Epidermal melanocyte (primary cell): Measurements from ENCODE around the gene NRXN3.
"Not testable (repeated sequence)": the region's sequence is repeated elsewhere in the genome, so short reads cannot be mapped to it uniquely, and the experiment has no call there.

Experiments
- DNase-seq: peaks from one replicate; pipeline ENCODE4 v3.0.0; 2011; ENCODE audit warnings: low spot score; ENCODE audit not compliant: insufficient read length

NRXN3 gene

DNA sequence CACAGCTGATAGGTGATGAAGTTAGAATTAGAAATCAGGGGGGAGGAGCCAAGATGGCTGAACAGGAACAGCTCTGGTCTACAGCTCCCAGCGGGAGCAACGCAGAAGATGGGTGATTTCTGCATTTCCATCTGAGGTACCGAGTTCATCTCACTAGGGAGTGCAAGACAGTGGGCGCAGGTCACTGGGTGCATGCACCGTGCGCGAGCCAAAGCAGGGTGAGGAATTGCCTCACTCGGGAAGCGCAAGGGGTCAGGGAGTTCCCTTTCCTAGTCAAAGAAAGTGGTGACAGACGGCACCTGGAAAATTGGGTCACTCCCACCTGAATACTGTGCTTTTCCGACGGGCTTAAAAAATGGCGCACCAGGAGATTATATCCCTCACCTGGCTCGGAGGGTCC is 1597.5 kb downstream of the NRXN3 start:
- not testable (repeated sequence) for DNase-seq

DNA sequence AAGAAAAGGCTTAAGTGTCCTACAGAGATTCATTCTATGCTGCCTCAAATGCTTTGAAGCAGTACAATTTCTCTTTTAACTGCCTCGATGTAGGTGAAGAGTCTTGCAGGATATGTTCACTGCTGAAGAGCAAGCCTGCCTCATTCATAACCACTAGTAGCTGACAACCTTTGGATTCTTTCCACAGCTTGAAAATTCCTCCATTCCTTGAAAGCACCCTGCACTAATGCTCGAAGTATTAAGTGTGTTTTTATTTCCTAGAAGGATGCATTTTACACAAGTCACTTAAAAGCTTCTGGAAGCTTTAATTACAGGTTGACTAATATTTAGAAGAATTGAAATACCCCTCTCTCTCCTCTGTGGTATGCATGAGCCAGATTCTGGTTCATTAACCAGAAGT is 1611.7 kb downstream of the NRXN3 start:
- DNase-seq = no peak

DNA sequence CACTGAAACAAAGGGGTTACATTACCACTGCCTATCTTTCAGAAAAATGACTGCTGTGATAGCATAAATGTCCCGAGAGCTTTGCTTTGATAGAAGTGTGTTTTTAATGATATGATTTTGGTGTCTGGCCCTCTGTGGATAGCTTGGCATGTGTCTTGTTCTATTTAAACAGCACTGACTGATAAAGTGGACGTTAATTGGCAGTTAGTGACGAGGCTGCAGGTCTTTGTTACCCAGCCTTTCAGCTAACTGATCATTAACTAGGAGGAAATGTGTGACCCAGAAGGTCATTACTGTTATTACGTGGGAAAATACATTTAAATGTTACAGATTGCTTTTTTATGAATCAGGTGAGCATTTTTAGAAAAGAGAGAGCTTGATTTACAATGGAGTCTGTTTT is 1612.9 kb downstream of the NRXN3 start:
- no peak for DNase-seq

DNA sequence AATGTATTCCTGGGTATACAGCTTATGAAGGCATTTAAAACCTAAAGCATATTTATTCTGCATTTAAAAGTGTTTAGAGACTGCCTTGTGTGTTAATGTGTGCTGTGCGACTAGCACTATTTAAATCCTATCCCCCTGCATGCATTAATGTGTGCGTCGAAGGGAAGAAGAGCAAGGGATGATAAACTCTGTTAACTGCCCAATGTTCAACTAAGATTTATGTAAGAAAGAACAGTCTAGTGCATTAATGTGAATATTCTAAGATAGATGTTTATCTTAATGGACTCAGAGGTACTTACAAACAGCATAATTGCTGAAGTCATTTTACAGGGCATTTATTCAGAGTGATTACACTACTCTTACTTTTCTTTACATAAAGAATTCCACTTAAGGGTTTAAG is 1616.3 kb downstream of the NRXN3 start:
- DNase-seq = no peak

DNA sequence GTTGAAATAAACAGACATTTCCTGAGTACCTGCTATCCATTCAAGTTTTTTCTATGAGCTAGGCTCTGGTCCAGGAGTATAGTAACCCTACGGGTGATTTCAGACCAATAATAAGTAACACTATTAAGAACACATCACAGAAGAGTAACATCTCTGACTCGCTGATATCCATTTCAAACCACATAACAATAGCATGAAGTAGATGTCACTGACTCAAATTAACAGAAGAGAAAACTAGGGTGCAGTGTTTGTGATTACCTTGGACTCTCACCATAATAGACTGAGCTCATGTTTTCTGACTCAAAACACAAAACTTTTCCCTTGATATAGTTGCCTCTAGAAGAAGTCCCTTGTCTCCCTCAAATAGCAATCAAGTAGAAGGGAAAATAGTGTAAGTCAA is 1618.2 kb downstream of the NRXN3 start:
- no peak for DNase-seq

DNA sequence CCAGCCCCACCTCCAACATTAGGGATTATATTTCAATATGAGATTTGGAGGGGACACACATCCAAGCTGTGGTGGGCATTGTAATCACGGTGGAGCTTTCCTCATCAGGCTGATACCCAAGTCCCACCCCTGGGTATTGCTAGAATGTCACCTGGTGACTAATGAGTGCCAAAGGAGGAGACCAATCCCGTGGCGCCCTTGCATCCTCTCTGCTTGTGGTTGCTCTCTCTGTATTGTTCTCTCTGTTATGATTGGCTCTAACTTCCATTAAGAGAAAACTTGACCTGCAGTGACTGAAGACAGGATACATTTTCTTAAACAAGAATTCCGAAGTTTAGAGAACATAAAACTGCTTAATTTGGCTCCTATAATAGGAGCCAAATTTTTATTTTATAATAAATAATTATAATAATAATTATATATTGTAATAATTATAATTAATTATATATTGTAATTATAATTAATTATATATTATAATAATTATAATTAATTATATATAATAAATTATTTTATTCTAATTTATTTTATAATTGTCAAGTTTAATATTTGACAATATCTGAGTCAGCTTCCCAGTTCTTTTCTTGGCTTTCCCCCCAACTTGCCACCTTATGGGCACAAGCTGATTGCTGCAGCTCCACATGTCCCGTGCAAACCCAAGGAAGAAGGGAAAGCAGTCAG is 1621.0 kb downstream of the NRXN3 start:
- no peak for DNase-seq

DNA sequence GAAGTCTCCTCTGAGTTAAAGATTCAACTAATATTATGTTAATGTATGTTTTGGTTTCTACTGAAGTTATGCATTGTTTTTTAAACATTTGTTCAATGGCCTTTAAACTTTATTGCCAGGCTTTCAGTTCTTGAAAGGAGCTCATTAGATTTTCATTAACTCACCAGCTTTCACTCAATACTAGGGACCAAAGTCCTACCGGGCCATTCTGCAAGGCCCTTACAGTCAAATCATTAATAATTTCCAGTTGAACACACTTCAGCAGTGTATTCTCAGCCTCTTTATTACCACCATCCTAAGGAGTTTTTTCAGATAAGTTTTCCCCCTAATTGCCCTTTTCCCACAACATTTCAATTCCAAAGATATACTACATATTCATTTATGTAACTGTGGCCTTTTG is 1631.9 kb downstream of the NRXN3 start:
- DNase-seq = no peak

DNA sequence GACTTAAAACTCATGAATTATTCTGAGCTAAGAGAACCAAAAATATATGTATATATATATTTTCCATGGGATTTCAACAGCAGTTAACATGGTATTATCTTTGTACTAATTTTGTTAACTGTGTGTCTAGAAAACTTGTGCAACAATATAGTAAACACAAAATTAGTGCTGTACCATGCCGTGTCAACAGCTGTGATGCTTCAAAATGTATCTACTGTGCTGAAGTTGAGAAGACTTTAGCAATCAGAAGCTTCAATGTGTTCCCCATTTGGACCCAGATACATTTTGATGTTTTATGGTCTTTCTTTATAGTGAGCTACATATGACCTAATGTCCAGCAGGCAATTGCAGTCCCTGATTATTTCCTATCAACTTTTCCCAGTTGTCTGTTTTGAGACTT is 1635.5 kb downstream of the NRXN3 start:
- DNase-seq = no peak

DNA sequence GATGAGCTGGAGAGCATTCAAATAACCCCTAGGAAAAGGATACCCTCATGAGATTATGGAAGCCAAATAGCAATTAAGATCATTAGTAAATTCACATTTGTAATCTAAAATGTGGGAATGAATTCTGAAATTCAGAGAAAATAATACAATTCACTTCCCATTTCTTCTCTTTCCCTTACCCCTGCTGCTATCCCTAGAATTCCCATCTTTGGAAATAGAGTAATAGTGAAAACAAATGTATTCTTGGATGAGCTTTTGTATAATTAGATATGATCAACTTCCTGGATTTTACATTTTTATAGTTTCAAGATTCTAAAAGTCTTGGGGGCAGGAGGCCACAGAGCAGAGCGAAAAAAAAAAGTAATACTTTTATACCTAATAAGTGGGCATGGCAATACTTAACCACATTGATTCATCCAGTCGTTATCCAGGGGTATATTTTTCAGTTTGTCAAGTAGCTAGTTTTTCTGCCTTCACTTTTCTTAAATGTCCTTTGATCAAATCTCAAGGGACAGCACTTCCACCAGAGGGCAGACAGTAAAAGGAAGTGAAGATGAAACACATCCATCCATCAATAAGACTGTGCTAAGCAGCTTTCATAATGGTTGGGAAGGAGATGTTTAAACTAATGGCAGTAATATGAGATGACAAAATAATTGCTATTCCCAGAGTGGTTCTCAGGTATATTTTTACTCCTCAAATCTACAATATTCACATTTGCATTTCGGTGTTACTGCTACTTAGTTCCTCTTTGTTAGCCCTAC is 1639.9 kb downstream of the NRXN3 start:
- DNase-seq = no peak

DNA sequence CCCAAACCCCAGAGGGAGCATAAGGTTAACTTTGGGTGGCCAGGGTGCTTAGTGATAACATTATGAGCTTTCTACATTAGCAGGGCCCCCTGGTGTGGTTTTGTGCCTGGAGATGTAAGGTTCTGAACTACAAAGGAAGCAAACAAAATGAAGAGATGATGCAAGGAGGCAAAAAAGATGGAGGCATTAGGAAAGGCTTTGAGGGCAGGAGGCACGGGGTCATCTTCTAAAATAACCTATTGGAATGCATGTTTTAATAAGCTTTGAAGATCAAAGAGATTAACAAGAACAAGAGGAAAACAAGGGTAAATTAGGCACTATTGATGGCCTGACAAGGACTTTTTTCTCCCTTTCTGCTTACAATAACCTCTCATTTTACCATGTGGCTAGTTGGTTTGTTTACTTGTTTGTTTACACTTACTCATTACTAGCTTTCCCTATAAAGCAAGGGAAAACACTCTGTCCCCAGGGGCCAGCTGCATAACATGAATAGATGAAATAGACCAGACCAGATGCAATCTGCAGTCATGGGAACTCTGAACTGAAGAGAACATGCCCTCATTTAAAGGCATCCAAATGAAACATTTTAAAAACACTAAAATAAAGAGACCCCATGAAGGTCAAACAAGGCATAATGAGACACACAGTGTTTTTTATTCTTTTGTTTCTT is 1650.8 kb downstream of the NRXN3 start:
- DNase-seq = no peak

DNA sequence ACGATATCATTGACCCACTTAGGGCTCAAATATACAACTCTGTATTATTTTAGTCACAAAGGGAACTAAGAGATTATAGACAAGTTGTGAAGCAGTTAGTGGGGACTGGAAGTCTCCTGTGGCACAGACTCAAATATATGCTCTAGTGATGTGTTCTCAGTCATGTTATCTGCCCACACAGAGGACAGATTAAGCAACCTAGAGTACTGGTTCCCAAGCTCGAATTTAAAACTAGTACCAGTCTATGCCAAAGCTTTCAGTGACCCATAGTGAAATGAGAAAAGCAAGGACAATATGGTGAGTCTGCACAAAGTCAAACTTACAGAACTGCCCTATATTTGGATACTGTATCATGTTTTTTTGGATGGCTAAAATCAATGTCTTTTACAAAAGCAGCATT is 1651.9 kb downstream of the NRXN3 start:
- DNase-seq = no peak

DNA sequence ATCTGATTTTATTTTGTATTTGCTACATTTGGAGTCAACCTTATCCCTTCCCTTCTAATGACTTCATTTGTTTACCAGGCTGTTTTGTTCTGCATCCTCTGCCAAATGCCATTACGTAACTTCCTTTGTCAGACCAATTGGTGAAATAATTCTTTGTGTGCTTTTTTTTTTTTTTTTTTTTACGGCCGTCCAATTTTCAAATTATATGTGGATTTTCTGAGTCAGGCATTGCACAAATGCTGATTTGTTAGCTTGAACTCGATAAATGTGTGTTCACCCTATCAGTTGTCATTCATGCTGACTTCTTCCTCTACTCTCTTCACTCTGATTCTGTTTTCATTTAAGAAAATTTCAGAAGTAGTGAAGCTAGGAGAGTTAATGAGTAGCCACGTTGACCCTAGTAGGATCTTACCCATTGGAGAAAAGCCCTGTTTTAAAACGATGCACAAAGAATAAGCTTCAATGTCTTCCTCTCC is 1654.9 kb downstream of the NRXN3 start:
- no peak for DNase-seq

DNA sequence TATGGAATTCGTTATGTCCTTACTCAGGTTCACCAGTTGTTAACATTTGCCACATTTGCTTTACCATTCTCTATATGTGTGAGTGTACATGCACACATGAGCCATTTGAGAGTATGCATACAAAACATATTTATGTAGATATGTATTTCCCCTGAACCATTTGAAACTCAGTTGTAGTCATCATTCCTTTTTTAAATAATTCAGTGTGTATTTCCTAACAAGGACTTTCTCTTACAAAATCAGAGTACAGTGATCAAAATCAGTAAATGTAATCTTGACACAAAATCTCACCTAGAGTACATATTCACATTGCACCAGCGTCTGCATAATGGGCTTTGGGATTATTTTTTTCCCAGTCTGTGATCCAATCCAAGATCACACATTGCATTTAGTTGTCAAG is 1656.2 kb downstream of the NRXN3 start:
- DNase-seq = no peak

DNA sequence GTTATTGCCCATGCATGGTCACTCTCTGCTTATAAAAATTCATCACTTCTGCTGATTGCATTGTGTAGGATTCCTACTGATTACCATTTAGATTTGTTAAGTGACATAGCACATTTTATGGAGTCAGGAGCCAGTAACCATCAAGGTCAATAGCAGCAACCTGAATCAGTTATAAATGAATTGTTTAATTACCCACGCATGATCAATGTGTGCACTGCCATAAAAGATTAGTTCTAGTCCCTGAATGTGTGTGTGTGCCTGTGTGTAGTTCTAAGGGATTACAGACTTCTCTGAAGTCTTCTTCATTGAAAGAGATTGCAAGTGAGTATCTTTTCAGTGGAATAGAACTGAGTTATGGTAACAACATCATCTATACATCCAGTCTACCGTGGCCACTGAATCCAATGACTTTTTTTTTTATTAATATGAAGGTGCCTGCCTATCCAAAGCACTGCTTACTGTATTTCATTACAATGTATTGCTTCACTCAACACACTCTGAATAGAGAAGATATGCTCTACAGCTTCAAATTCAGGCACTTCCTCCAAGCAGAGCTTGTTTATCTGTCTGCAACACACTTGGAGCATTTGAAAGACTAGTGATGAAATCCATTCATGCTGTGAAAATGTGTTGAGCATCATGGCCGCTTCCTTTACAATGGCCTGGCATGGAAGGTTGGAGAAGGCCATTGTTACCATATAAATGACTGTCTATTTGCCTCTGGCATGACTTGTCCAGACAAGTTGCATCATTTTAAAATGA is 1659.4 kb downstream of the NRXN3 start:
- no peak for DNase-seq

DNA sequence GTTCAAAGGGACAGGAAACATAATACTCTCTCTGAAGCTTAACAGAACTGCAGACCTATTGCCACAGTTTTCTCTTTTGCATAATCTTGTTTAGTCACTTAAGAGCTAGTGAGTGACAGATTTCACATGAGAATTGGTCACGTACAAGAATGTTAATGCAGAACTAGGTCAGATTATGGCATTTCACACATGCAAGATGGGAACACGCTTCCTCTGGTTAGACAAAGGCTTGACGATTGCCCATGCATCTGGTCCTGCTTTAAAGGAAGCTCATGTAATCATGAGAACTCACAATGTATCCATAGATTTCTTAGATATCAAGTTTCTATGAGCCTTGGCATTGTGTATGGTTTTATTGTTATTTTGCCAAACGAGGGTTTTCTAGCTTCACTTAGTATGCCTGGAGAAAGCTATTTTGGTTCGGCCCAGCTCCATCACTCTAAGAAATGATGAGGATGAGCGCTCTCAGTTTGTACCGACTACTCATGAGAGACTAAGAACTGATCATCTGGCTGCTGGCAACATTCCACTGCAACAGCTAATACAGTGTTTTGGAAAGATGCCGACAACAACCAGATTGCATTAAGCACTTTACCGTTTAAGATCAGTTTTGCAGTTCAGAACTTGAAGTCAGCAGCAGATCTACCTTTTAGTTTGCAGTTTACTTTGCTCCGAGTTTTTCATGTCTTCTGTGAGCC is 1661.2 kb downstream of the NRXN3 start:
- no peak for DNase-seq

DNA sequence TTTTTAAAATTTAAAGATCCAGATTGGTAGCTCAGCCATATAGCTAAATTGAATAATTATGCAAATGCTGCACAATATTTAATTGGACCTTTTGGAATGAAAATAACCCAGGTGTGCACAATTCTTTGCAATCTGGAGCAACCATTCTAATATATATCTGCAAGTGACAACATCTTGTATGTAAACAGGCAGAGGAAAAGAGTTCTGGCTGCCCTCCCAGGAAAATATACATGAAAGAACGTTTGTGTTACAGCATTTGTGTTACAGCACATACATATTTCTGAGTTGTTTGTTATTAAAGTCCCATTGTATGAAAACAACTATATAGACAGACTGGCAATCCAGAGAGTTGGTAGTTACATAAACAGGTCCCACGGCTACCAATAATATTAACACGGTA is 1663.6 kb downstream of the NRXN3 start:
- no peak for DNase-seq

DNA sequence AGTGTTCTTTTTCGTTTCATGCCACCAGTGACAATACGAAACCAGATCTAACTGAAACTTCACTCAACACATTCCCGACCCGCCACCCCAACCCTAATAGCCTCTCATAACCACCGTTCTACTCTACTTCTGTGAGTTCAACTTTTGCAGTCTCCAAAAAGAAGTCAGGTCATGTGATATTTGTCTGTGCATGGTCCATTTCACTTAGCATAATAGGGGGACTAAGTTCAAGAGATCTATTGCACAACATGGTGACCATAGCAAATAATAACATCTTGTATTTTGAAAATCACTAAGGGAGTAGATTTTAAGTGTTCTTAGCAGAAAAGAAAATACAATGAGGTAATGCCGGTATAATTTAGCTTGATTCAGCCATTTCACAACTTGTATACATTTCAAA is 1664.7 kb downstream of the NRXN3 start:
- DNase-seq = no peak

DNA sequence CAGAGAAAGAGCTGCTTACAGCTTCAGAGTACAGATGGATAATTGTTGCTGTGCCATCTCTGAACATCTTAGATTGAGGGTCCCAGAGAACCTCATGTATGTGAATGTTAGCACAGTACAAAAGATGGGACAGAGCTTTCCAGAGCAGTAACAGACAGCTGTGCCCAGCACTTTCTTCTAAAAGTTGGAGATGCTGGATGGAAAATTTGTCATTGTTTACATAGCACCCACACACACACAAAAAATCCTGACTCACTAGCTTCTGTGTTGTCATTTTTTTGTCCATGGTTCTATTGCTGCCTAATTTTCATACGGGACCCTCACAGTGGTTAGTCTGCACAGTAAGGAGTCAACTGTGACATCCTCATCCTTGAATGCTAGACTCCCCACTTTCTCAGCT is 1666.4 kb downstream of the NRXN3 start:
- DNase-seq = no peak

DNA sequence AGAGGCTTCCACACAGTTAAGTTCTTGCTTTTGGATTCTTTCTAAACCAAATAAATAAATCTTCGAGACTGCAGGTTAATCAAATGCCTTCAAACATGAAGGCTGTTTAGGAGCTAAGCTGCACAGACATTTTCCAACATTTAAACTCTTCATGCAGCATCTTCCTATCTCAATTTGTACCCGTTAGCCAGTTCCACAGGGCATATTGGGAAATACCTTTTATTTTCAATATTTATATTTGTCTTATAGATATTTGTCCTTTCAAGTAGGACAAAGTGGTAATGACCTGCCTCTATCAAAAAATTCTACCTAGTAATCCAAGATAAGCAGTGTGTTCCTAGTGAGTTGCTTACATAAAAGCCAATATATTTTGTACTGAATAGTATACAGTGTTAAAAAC is 1667.5 kb downstream of the NRXN3 start:
- DNase-seq = no peak

DNA sequence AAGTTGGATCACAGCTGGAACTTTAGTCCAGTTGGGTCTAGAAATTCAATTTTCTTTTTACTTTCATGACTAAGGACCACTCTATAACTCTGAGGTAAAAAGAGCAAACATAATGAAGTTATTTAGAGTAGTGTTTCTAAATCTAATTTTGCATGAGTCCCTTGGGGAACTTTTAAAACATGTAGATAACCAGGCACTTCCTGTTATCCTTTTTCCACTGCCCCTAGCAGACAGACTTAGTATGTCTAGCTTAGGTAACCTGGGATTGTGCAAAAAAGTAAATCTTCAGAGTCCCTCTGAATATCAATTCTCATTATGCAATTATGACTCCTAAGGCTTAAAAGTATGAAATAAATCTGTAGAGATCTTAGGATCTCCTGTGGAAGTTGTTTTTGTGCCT is 1669.9 kb downstream of the NRXN3 start:
- DNase-seq = no peak

DNA sequence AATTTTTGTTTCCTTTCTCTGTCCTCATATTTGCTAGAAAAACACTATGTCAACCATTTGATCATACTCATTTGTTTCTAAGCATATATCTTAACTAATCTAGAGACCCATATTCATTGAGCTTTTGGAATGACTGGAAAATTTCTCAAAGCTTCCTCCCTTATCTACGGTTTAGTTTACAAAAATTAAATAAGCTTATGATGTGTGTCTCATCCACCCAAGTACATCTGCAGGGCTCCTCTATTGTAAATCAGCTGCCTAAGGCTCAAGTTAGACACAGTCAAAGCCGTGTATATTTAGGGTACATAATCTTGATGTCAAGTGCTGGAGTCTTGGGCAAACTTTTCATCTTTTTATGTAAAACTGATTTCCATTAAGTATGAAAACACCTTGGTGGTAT is 1670.7 kb downstream of the NRXN3 start:
- no peak for DNase-seq
